Nephron progenitor cell (in vitro differentiated cells): Measurements from ENCODE around the gene SLC46A3.
A peak's percentile ranks its signal among the peaks of the same experiment; 100 is the strongest.
"Not testable (repeated sequence)": the region's sequence is repeated elsewhere in the genome, so short reads cannot be mapped to it uniquely, and the experiment has no call there.

ENCODE experiments used
- DNase-seq: peaks from one replicate; pipeline ENCODE4 v3.0.0; 2021
- H3K27ac Mint-ChIP-seq: 2 replicates; pipeline ENCODE4 v1.8.0; 2021; ENCODE audit warnings: mild to moderate bottlenecking, moderate library complexity, mixed read lengths
- H3K27me3 Mint-ChIP-seq: 2 replicates; pipeline ENCODE4 v1.8.0; 2021; ENCODE audit warnings: mild to moderate bottlenecking, low read depth, mixed read lengths; ENCODE audit not compliant: poor library complexity
- H3K36me3 Mint-ChIP-seq: 2 replicates; pipeline ENCODE4 v1.8.0; 2021; ENCODE audit warnings: low read depth, mixed read lengths
- H3K4me1 Mint-ChIP-seq: 2 replicates; pipeline ENCODE4 v1.8.0; 2021; ENCODE audit warnings: mixed read lengths
- H3K4me3 Mint-ChIP-seq: 2 replicates; pipeline ENCODE4 v1.8.0; 2021; ENCODE audit warnings: mild to moderate bottlenecking, moderate library complexity, mixed read lengths
- H3K9me3 Mint-ChIP-seq: 2 replicates; pipeline ENCODE4 v1.8.0; 2021; ENCODE audit warnings: mild to moderate bottlenecking, moderate library complexity, mixed read lengths
- CTCF ChIP-seq: fragments of 200-600 bp; sonication (generic); IDR thresholded peaks from 2 replicates; pipeline ENCODE4 v1.5.0; 2021; ENCODE audit warnings: antibody characterized with exemption

SLC46A3 gene

GRCh38 chr13:28704282-28704681 is 14.5 kb downstream of the SLC46A3 start:
- no peak for TF ChIP-seq CTCF
- Mint-ChIP-seq H3K4me3 (no peak overlapping the region), H3K4me1 (no peaks in the 10 kb centered on the region), H3K27me3 (no peaks in the 10 kb centered on the region), H3K9me3 (no peaks in the 10 kb centered on the region), H3K36me3 (no peaks in the 10 kb centered on the region), H3K27ac (no peak overlapping the region)
- DNase-seq: no peak

DNA sequence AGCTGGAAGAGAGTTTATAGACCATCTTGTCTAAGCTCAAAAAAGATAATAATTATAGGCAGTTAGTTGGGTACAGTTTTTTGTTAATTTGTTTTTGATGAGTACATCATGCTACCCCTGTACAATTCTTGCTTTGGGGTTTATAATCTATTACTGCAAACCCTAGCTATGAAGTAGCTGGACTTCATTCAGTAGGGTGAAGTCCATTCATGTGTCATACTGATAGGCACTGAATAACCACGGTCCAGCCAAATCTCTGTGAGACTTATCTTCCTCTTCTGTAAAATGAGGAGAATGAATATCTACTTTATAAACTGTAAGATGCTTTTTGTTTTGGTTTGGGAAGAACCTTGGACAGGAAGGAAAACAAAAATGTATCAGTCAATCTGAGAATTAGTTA is 19.5 kb downstream of the SLC46A3 start:
- Mint-ChIP-seq H3K36me3 (no peaks in the 10 kb centered on the region), H3K4me3 (no peak overlapping the region), H3K27ac (no peak overlapping the region), H3K4me1 (peaks cover under 1% of the 10 kb centered on the region), H3K27me3 (peaks cover 4% of the 10 kb centered on the region), H3K9me3 (no peaks in the 10 kb centered on the region)
- TF ChIP-seq CTCF: no peak
- DNase-seq: no peak

- H3K27me3 Mint-ChIP-seq: peaks cover 8% of the 10 kb centered on the region
- TF ChIP-seq CTCF: no peak
- H3K27ac Mint-ChIP-seq: no peak overlapping the region
- H3K4me1 Mint-ChIP-seq: peaks cover 12% of the 10 kb centered on the region
- peaks cover 5% of the 10 kb centered on the region for H3K9me3 Mint-ChIP-seq
- H3K36me3 Mint-ChIP-seq: no peaks in the 10 kb centered on the region
- no peak for DNase-seq
- no peak overlapping the region for H3K4me3 Mint-ChIP-seq
Observed at GRCh38 chr13:28697441-28697840, 21.3 kb downstream of the SLC46A3 start.

DNA sequence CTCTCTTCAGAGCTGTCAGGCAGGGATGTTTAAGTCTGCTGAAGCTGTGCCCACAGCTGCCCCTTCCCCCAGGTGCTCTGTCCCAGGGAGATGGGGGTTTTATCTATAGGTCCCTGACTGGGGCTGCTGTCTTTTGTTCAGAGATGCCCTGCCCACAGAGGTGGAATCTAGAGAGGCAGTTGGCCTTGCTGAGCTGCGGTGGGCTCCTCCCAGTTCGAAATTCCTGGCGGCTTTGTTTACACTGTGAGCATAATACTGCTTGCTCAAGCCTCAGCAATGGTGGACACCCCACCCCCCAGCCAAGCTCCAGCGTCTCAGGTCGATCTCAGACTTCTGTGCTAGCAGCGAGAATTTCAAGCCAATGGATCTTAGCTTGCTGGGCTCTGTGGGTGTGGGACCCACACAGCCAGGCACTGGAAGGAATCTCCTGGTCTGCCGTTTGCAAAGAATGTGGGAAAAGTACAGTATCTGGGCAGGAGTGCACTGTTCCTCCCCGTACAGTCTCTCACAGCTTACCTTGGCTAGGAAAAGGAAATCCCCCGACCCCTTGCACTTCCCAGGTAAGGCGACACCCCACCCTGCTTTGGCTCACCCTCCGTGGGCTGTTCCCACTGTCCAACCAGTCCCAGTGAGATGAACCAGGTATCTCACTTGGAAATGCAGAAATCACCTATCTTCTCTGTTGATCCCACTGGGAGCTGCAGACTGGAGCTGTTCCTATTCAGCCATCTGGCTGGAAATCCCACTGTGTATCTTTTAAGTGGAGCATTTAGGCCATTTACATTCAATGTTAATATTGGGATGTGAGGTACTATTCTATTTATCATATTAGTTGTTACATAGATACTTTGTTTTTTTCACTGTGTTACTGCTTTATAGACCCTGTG is 24.9 kb downstream of the SLC46A3 start:
- Mint-ChIP-seq H3K27me3 (peaks cover 17% of the 10 kb centered on the region), H3K4me1 (peaks cover 12% of the 10 kb centered on the region), H3K4me3 (peak overlapping the region; percentile 55), H3K9me3 (peaks cover 25% of the 10 kb centered on the region)
- H3K27ac Mint-ChIP-seq, H3K36me3 Mint-ChIP-seq: not testable (repeated sequence)
- DNase-seq: peak; percentile 28

- no peak for DNase-seq
- Mint-ChIP-seq H3K4me3 (no peak overlapping the region), H3K36me3 (peaks cover 5% of the 10 kb centered on the region), H3K4me1 (peaks cover 14% of the 10 kb centered on the region), H3K9me3 (peaks cover 44% of the 10 kb centered on the region), H3K27me3 (peaks cover 9% of the 10 kb centered on the region), H3K27ac (no peak overlapping the region)
- no peak for TF ChIP-seq CTCF
Observed at GRCh38 chr13:28685892-28686291, 32.9 kb downstream of the SLC46A3 start.

GRCh38 chr13:28685114-28685513 is 33.7 kb downstream of the SLC46A3 start:
- H3K9me3 Mint-ChIP-seq: peaks cover 39% of the 10 kb centered on the region
- no peak for DNase-seq
- H3K27ac Mint-ChIP-seq: no peak overlapping the region
- peaks cover 14% of the 10 kb centered on the region for H3K4me1 Mint-ChIP-seq
- H3K27me3 Mint-ChIP-seq: peaks cover 8% of the 10 kb centered on the region
- TF ChIP-seq CTCF: no peak
- no peak overlapping the region for H3K4me3 Mint-ChIP-seq
- H3K36me3 Mint-ChIP-seq: peaks cover 5% of the 10 kb centered on the region
